GM19043 (cell line): Measurements from ENCODE around the gene CREBBP.

Experiments
- ATAC-seq: cut with Tn5 transposase; IDR thresholded peaks from one replicate; pipeline ENCODE4 v1.9.1; 2021; ENCODE audit warnings: low read depth; ENCODE audit not compliant: unreplicated experiment

Gene CREBBP

DNA sequence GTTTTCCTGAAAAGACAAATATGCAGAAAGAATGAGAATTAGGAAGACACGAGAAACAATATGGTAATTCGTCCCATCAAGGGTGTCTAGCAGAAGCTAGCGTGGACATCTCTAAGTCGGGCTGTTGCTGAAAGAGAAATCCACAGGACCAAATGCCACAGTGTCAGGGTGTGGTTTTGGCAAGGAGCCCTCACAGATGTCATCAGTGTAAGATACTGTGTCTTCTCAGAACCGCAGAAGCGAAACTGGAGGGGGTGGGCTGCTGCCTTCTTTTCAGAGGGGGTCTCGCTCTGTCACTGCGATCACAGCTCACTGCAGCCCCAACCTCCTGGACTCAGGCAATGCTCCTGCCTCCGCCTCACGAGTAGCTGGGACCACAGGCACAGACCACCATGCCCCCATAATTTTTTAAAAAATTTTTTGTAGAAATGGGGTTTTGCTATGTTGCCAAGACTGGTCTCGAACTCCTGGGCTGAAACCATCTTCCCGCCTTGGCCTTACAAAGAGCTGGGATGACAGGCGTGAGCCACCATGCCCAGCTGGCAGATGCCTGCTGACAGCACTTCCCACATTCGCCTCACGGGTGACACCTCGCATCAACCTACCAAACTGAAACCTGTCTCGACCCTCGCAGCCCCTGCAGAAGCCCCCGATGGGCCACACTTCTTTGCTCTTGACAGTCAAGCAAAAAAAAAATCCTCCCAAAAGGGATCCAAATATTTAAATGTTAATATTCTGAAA lies 189.4 kb downstream of the CREBBP start:
- ATAC-seq, result no peak

DNA sequence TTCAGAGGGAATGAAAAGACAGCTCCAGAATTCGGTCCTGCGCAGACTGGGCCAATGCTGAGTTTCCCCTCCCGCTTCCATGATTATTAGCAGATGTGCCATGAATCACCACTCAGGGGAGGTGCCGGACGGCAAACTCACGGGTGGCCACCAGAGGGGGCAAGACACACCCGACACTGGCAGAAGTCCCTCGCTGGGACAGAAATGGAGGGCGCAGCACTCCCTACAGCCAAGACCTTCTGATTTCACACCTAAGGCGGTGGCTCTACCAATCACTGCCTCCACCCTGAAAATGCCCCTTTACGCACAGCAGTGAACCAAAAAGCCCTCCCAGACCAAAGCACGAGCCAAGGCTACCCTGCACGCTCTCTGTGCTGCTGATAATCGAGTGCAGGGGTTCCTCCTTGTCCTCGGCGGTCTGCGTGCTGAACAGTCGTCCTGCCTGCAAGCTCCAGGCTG lies 190.0 kb downstream of the CREBBP start:
- no peak for ATAC-seq

DNA sequence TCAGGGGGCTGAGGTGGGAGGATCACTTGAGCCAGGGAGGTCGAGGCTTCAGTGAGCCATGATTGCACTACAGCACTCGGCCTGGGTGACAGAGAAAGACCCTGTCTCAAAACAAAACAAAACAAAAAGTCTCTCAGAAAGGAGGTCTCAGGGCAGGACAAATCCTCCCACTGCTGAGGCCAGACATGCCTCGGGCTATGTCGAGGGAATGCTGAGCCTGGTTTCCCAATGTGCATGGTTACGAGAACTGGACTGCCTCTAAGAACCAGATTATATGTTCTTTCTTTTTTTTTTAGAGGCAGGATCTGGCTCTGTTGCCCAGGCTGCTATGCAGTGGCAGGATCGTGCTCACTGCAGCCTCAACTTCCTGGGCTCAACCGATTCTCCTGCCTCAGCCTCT lies 190.8 kb downstream of the CREBBP start:
- no peak for ATAC-seq

DNA sequence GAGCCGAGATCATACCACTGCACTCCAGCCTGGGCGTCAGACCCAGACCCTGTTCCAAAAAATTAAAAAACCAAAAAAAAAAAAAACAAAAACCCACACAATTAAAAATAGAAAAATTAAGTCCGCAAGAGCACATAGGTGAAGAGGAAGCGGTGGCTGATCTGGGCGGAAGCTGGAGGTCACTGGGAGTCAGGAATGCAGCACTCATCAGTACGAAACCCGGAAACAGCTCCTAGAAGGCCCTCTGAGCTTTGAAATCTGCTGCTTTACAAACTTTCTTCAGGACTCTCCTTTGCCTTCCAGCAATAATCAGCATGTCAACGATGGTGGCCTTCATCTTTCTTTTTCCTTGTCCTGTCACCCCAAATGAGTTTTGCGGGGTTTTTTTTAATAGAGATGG lies 192.7 kb downstream of the CREBBP start:
- no peak for ATAC-seq

DNA sequence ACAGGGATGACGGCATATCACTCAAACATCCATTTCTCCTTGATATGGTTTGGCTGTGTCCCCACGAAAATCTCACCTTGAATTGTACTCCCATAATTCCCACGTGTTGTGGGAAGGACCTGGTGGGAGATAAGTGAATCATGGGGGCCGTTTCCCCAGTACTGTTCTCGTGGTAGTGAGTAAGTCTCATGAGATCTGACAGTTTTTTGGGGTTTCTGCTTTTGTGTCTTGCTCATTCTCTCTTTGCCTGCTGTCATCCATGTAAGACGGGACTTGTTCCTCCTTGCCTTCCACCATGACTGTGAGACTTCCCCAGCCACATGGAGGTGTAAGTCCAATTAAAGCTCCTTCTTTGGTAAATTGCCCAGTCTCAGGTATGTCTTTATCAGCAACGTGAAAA lies 193.5 kb downstream of the CREBBP start:
- no peak for ATAC-seq

DNA sequence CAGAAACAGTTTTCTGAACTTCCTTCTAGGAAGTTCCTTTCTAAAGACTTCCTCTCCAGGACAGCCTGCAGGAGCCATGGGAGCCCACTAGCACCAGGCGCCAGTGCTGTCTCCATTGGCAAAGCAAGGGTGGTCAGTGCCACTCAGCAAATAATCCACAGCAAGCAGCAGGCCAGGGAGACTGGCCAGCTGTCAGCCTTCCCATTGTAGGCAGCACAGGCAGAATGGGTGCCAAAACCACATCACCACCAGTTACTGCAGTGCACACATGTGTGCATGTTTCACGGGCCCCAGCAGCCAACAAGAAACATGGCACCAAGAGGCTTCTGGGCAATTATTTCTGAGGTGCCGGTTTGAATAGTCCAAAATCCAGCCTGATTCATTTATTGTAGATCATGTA lies 199.3 kb downstream of the CREBBP start:
- no peak for ATAC-seq

DNA sequence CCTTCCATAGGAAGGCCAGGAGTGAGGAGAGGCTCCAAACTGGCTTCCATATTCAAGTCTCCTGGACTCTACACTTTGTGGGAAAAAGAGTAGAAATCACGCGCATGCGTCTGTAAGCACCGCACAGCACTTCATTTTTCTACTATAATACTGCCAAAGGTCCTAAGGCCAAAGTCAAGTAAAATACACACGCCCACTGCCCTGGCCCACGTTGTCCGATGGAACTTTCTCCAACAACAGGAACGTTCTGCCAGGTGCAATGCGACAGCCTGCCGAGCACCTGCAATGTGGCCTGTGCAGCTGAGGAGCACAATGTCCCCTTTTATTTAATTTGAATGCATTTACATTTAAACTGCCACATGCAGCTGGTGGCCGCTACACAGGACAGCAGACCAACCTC lies 202.5 kb downstream of the CREBBP start:
- ATAC-seq, result no peak

DNA sequence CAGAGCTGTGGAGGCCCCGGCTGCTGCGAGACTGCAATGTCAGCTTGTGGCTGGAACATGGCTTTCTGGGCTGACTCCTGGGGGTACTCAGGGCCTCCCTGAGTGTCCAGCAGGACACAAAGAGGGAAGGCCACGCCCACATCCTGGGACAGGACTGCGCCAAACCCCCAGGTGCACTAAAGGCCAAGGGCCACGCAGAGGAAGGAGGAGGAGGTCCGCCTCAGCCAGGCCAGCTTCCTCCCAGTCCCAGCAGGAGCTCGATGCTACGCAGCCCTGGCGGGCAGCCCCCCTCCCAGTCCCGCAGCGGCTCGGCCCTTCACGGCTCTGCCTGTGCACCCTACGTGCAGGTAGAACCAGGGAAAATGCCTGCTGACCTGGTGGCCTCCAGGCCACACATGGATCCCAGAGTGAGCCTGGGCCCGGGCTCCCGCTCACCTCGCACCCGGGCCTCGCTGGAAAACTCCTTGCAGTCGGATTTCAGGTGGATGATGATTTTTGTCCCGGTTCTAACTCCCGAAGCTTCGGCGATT lies 204.8 kb downstream of the CREBBP start:
- ATAC-seq, result no peak
